Nephron (organoid): ENCODE measurements around the gene CTNND2.

ENCODE experiments used
- H3K27ac Mint-ChIP-seq, 3 experiments: 2 replicates each; pipeline ENCODE4 v1.8.0; 2020; ENCODE audit warnings: mixed read lengths in 3 of 3, mild to moderate bottlenecking in 2 of 3, moderate library complexity in 1 of 3
- H3K27me3 Mint-ChIP-seq: 2 replicates; pipeline ENCODE4 v1.8.0; 2021; ENCODE audit warnings: low read depth, mild to moderate bottlenecking, moderate library complexity, mixed read lengths
- H3K36me3 Mint-ChIP-seq: 2 replicates; pipeline ENCODE4 v1.8.0; 2020; ENCODE audit warnings: low read depth, mixed read lengths
- H3K4me1 Mint-ChIP-seq: 2 replicates; pipeline ENCODE4 v1.8.0; 2020; ENCODE audit warnings: mixed read lengths
- H3K4me3 Mint-ChIP-seq, 3 experiments: 2 replicates each; pipeline ENCODE4 v1.8.0; 2020; ENCODE audit warnings: mild to moderate bottlenecking in 3 of 3, mixed read lengths in 3 of 3, moderate library complexity in 2 of 3
- H3K9me3 Mint-ChIP-seq: 2 replicates; pipeline ENCODE4 v1.8.0; 2020; ENCODE audit warnings: mixed read lengths
- CTCF ChIP-seq, 3 experiments: fragments of 200-600 bp; sonication (generic); IDR thresholded peaks; one replicate each; pipeline ENCODE4 v1.5.0; 2021; ENCODE audit warnings: antibody characterized with exemption in 3 of 3; ENCODE audit not compliant: unreplicated experiment in 3 of 3

The CTNND2 gene

GRCh38 chr5:11043881-11044280 is 860.4 kb downstream of the CTNND2 start:
- Mint-ChIP-seq H3K27me3 (no peaks in the 10 kb centered on the region), H3K4me3 (no peak overlapping the region), H3K27ac (no peak overlapping the region)

GRCh38 chr5:11040345-11040744 is 863.9 kb downstream of the CTNND2 start:
- H3K4me1 Mint-ChIP-seq, result no peaks in the 10 kb centered on the region
- H3K9me3 Mint-ChIP-seq, result no peaks in the 10 kb centered on the region
- no peak overlapping the region for H3K27ac Mint-ChIP-seq
- no peak overlapping the region for H3K4me3 Mint-ChIP-seq
- TF ChIP-seq CTCF (IDR thresholded peaks at IDR 0.05; ENCODE audit: unreplicated experiment in 3 of 3), result no peak
- H3K36me3 Mint-ChIP-seq, result no peaks in the 10 kb centered on the region
- H3K27me3 Mint-ChIP-seq, result no peaks in the 10 kb centered on the region

More at GRCh38 chr5:11043881-11044280, 860.4 kb downstream of the CTNND2 start:
- H3K4me1 Mint-ChIP-seq, result no peaks in the 10 kb centered on the region
- H3K36me3 Mint-ChIP-seq, result no peaks in the 10 kb centered on the region
- no peaks in the 10 kb centered on the region for H3K9me3 Mint-ChIP-seq
- TF ChIP-seq CTCF (IDR thresholded peaks at IDR 0.05; ENCODE audit: unreplicated experiment in 3 of 3), result no peak

- peaks cover 2% of the 10 kb centered on the region for H3K9me3 Mint-ChIP-seq
- H3K27me3 Mint-ChIP-seq, result no peaks in the 10 kb centered on the region
- no peak overlapping the region for H3K27ac Mint-ChIP-seq
- H3K4me3 Mint-ChIP-seq, result no peak overlapping the region
- H3K4me1 Mint-ChIP-seq, result no peaks in the 10 kb centered on the region
- TF ChIP-seq CTCF (IDR thresholded peaks at IDR 0.05; ENCODE audit: unreplicated experiment in 3 of 3), result no peak
- H3K36me3 Mint-ChIP-seq, result no peaks in the 10 kb centered on the region
Observed at GRCh38 chr5:11038772-11039171, 865.5 kb downstream of the CTNND2 start.

- TF ChIP-seq CTCF (IDR thresholded peaks at IDR 0.05; ENCODE audit: unreplicated experiment in 3 of 3), result no peak
- no peaks in the 10 kb centered on the region for H3K27me3 Mint-ChIP-seq
Observed at GRCh38 chr5:11037941-11038340, 866.3 kb downstream of the CTNND2 start.

GRCh38 chr5:11037080-11037479 is 867.2 kb downstream of the CTNND2 start:
- H3K36me3 Mint-ChIP-seq, result no peaks in the 10 kb centered on the region
- no peaks in the 10 kb centered on the region for H3K4me1 Mint-ChIP-seq
- H3K27ac Mint-ChIP-seq, result no peak overlapping the region
- H3K27me3 Mint-ChIP-seq, result no peaks in the 10 kb centered on the region
- TF ChIP-seq CTCF (IDR thresholded peaks at IDR 0.05; ENCODE audit: unreplicated experiment in 3 of 3), result no peak
- H3K4me3 Mint-ChIP-seq, result no peak overlapping the region
- peaks cover 2% of the 10 kb centered on the region for H3K9me3 Mint-ChIP-seq

More at GRCh38 chr5:11037941-11038340, 866.3 kb downstream of the CTNND2 start:
- H3K4me1 Mint-ChIP-seq, result no peaks in the 10 kb centered on the region
- H3K27ac Mint-ChIP-seq, result no peak overlapping the region
- no peaks in the 10 kb centered on the region for H3K36me3 Mint-ChIP-seq
- peaks cover 2% of the 10 kb centered on the region for H3K9me3 Mint-ChIP-seq
- no peak overlapping the region for H3K4me3 Mint-ChIP-seq

GRCh38 chr5:11030671-11031070 is 873.6 kb downstream of the CTNND2 start:
- Mint-ChIP-seq H3K27me3 (no peaks in the 10 kb centered on the region), H3K9me3 (peaks cover 29% of the 10 kb centered on the region), H3K36me3 (peaks cover 10% of the 10 kb centered on the region), H3K27ac (no peak overlapping the region), H3K4me1 (no peaks in the 10 kb centered on the region), H3K4me3 (no peak overlapping the region)
- TF ChIP-seq CTCF (IDR thresholded peaks at IDR 0.05; ENCODE audit: unreplicated experiment in 3 of 3), result no peak
